IMR-90 (cell line): ENCODE measurements around the gene ZNRF3. TPM values are rescaled to one million over a fixed set of nuclear protein-coding genes. Genes with fewer than 3 reads are reported as not detected.

Experiments used
- ATAC-seq: fragments of 200-7000 bp; cut with Tn5 transposase; 2 replicates; pipeline ENCODE4 v1.9.1; 2020; ENCODE audit warnings: low read depth, mild to moderate bottlenecking, moderate library complexity
- BruUV-seq: library from RNA; stranded (reverse); fragments of 400-500 nt; replicated peaks from 2 replicates; lab custom pipeline; 2021; lab: Mats Ljungman, UMichigan
- CTCF ChIA-PET: fragments of 300-600 bp; formaldehyde crosslinking; extraction: SDS; loops from one replicate; lab custom pipeline; 2021; ENCODE audit warnings: antibody characterized with exemption; lab: Yijun Ruan, JAX
- POLR2A ChIA-PET: fragments of 300-600 bp; sonication (Branson Sonifier 250); formaldehyde crosslinking; loops from one replicate; lab custom pipeline; 2022; ENCODE audit warnings: antibody characterized with exemption; ENCODE audit not compliant: unreplicated experiment; lab: Charles Lee
- DNase-seq: peaks from one replicate; pipeline ENCODE4 v3.0.0; 2013
- H2AFZ ChIP-seq: replicated peaks from 2 replicates; pipeline ENCODE3; 2013; ENCODE audit warnings: low read length, mild to moderate bottlenecking; ENCODE audit not compliant: poor library complexity
- H2AK5ac ChIP-seq: 2 replicates; pipeline ENCODE4 v1.6.1; 2013; ENCODE audit warnings: low read depth, low read length, inconsistent platforms
- H2AK9ac ChIP-seq: replicated peaks from 2 replicates; pipeline ENCODE3; 2013; ENCODE audit warnings: mild to moderate bottlenecking, low read depth, low read length, moderate library complexity; ENCODE audit not compliant: poor library complexity
- H2BK120ac ChIP-seq: 2 replicates; pipeline ENCODE4 v1.6.1; 2013; ENCODE audit warnings: low read depth, low read length, inconsistent platforms
- H2BK15ac ChIP-seq: 3 replicates; pipeline ENCODE4 v1.6.1; 2013; ENCODE audit warnings: low read depth, low read length, inconsistent platforms
- H2BK20ac ChIP-seq: 2 replicates; pipeline ENCODE4 v1.6.1; 2013; ENCODE audit warnings: low read depth, mild to moderate bottlenecking, inconsistent platforms, low read length, moderate library complexity
- H2BK5ac ChIP-seq: 2 replicates; pipeline ENCODE4 v1.6.1; 2013; ENCODE audit warnings: mild to moderate bottlenecking, low read depth, low read length, inconsistent platforms; ENCODE audit not compliant: poor library complexity, severe bottlenecking
- H3K14ac ChIP-seq: replicated peaks from 2 replicates; pipeline ENCODE4 v1.6.1; 2013; ENCODE audit warnings: low read depth, low read length, inconsistent platforms
- H3K18ac ChIP-seq: 2 replicates; pipeline ENCODE4 v1.6.1; 2013; ENCODE audit warnings: low read depth, low read length, control low read depth
- H3K23ac ChIP-seq: 2 replicates; pipeline ENCODE4 v1.6.1; 2013; ENCODE audit warnings: low read depth, low read length, inconsistent platforms
- H3K27ac ChIP-seq: 2 replicates; pipeline ENCODE4 v1.5.1; 2013; ENCODE audit warnings: mild to moderate bottlenecking, control low read depth, low read length; ENCODE audit not compliant: insufficient read depth
- H3K27me3 ChIP-seq: 2 replicates; pipeline ENCODE4 v1.6.1; 2013; ENCODE audit warnings: low read length; ENCODE audit not compliant: control insufficient read depth, insufficient read depth
- H3K36me3 ChIP-seq: 2 replicates; pipeline ENCODE4 v1.6.1; 2013; ENCODE audit warnings: low read length, mixed read lengths; ENCODE audit not compliant: control insufficient read depth, insufficient read depth
- H3K4ac ChIP-seq: 2 replicates; pipeline ENCODE4 v1.6.1; 2013; ENCODE audit warnings: low read depth, low read length, inconsistent platforms
- H3K4me1 ChIP-seq: 2 replicates; pipeline ENCODE4 v1.6.1; 2013; ENCODE audit warnings: low read length, mixed read lengths; ENCODE audit not compliant: control insufficient read depth, insufficient read depth
- H3K4me2 ChIP-seq: 2 replicates; pipeline ENCODE4 v1.6.1; 2013; ENCODE audit warnings: low read depth, mild to moderate bottlenecking, control low read depth, low read length, moderate library complexity
- H3K4me3 ChIP-seq: 2 replicates; pipeline ENCODE4 v1.5.1; 2013; ENCODE audit warnings: low read depth, mild to moderate bottlenecking, control low read depth, low read length, moderate library complexity; ENCODE audit not compliant: insufficient read depth
- H3K56ac ChIP-seq: 2 replicates; pipeline ENCODE4 v1.6.1; 2013; ENCODE audit warnings: low read length, inconsistent platforms; ENCODE audit not compliant: insufficient read depth; ENCODE audit errors: extremely low read depth
- H3K79me1 ChIP-seq, 2 experiments: 2 replicates each; pipeline ENCODE4 v1.6.1; 2013; ENCODE audit warnings: low read length in 2 of 2, inconsistent platforms in 1 of 2, low read depth in 1 of 2
- H3K9ac ChIP-seq: 2 replicates; pipeline ENCODE4 v1.6.1; 2013; ENCODE audit warnings: low read depth, low read length, control low read depth
- H3K9me1 ChIP-seq: 2 replicates; pipeline ENCODE4 v1.6.1; 2013; ENCODE audit warnings: low read length, inconsistent platforms; ENCODE audit not compliant: insufficient read depth
- H3K9me3 ChIP-seq: 2 replicates; pipeline ENCODE4 v1.6.1; 2013; ENCODE audit warnings: low read length; ENCODE audit not compliant: control insufficient read depth, insufficient read depth
- H4K20me1 ChIP-seq: 2 replicates; pipeline ENCODE4 v1.6.1; 2013; ENCODE audit warnings: low read length, inconsistent platforms; ENCODE audit not compliant: insufficient read depth
- H4K5ac ChIP-seq: 2 replicates; pipeline ENCODE4 v1.6.1; 2013; ENCODE audit warnings: mild to moderate bottlenecking, low read depth, low read length, control low read depth
- H4K8ac ChIP-seq, 2 experiments: 2 replicates each; pipeline ENCODE4 v1.6.1; 2013; ENCODE audit warnings: low read depth in 2 of 2, low read length in 2 of 2, control low read depth in 1 of 2, inconsistent platforms in 1 of 2
- H4K91ac ChIP-seq: 2 replicates; pipeline ENCODE4 v1.6.1; 2013; ENCODE audit warnings: low read depth, low read length, inconsistent platforms; ENCODE audit not compliant: insufficient read depth
- CEBPB ChIP-seq: IDR thresholded peaks from 2 replicates; pipeline ENCODE4 v1.6.1; 2012; ENCODE audit warnings: low read depth, low read length, improper control_type of control experiment
- CHD1 ChIP-seq: IDR thresholded peaks from 2 replicates; pipeline ENCODE4 v1.6.1; 2012; ENCODE audit warnings: low read depth, low read length, improper control_type of control experiment
- MAFK ChIP-seq: IDR thresholded peaks from 2 replicates; pipeline ENCODE4 v1.6.1; 2012; ENCODE audit warnings: low read depth, low read length, improper control_type of control experiment
- MAZ ChIP-seq: IDR thresholded peaks from 2 replicates; pipeline ENCODE4 v1.6.1; 2012; ENCODE audit warnings: low read depth, mild to moderate bottlenecking, low read length, improper control_type of control experiment, moderate library complexity, borderline replicate concordance
- MXI1 ChIP-seq: IDR thresholded peaks from 2 replicates; pipeline ENCODE4 v1.6.1; 2012; ENCODE audit warnings: low read depth, mild to moderate bottlenecking, low read length, moderate library complexity, borderline replicate concordance
- POLR2A ChIP-seq: IDR thresholded peaks from 2 replicates; pipeline ENCODE4 v1.6.1; 2012; ENCODE audit warnings: mild to moderate bottlenecking, low read depth, low read length
- RAD21 ChIP-seq: IDR thresholded peaks from 2 replicates; pipeline ENCODE4 v1.6.1; 2012; ENCODE audit warnings: low read length, improper control_type of control experiment
- RFX5 ChIP-seq: IDR thresholded peaks from 2 replicates; pipeline ENCODE4 v1.8.0; 2012; ENCODE audit warnings: low read depth, mild to moderate bottlenecking, low read length, moderate library complexity
- SMC3 ChIP-seq: fragments of 150-350 bp; IDR thresholded peaks from 2 replicates; pipeline ENCODE4 v1.6.1; 2016; ENCODE audit warnings: low read depth, mild to moderate bottlenecking, antibody characterized with exemption, low read length, moderate library complexity
- WGBS, 2 experiments: methylation state at CpG; one replicate each; pipeline versions ENCODE4 v1.1.5 to v1.1.7; 2013; ENCODE audit warnings: missing lambda C conversion rate in 2 of 2; ENCODE audit not compliant: insufficient read length in 1 of 2; ENCODE audit errors: extremely low coverage in 2 of 2; 5-methylcytosine and 5-hydroxymethylcytosine counted together
- dilution Hi-C: fragments of 300-500 bp; cut with HindIII; formaldehyde crosslinking; loops from one replicate; pipeline ENCODE4 v1.14.3; 2018; ENCODE audit warnings: low sequenced_read_pairs; ENCODE audit not compliant: unreplicated experiment
- in situ Hi-C: fragments of 300-500 bp; cut with MboI; formaldehyde crosslinking; loops from 3 replicates; pipeline ENCODE4 v1.14.3; 2019; ENCODE audit warnings: low sequenced_read_pairs, inconsistent platforms, mixed read lengths
- intact Hi-C: fragments of 100-400 bp; cut with micrococcal nuclease; formaldehyde crosslinking; loops from 2 replicates; pipeline ENCODE4 v1.10.0; 2022
- polyA plus RNA-seq, 3 experiments: library from polyadenylated mRNA; depleted of rRNA; stranded (reverse); fragments of >200 nt; gene quantifications; 2 replicates each; pipeline ENCODE4 v1.2.3, GENCODE V29; 2012; ENCODE audit warnings: low replicate concordance in 1 of 3
- total RNA-seq: library from RNA; depleted of rRNA; stranded (reverse); fragments of >200 nt; gene quantifications from 2 replicates; pipeline ENCODE4 v1.2.3, GENCODE V29; 2012
- TF ChIP-seq, protein P1 (sequence below): fragments of 150-350 bp; IDR thresholded peaks from 2 replicates; pipeline ENCODE4 v1.6.1; 2016; ENCODE audit warnings: low read depth, mild to moderate bottlenecking, low read length, moderate library complexity, borderline replicate concordance
- TF ChIP-seq, protein P2 (sequence below): conservative IDR thresholded peaks from 2 replicates; pipeline ENCODE4 v1.5.1; 2012; ENCODE audit warnings: mild to moderate bottlenecking, low read depth, low read length, improper control_type of control experiment

The ZNRF3 gene
- total and polyA plus RNA-seq, 2 of the 4 experiments (the other 2 are of a cell fraction): 1.4 to 2.4 TPM

DNA sequence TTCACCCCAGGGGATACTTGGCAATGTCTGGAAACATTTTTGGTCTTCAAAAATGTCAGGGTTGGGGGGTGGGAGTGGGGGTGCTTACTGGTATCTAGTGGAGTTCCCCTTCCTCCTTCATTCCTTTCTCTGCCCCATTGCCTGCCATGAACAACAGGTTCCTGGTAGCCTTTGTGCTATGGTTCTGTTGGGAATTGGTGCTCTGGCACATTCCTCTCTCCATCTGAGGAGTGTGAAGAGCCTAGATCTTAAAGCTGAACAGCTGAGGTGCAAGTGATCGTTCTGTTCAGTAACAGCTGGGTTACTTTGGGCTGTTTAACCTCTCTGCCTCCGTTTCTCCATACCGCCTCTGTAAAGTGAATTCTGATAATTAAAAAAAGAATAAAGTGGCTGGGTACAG is 114.0 kb downstream of the ZNRF3 start:
- intact Hi-C loops: no loop called here
- H2BK120ac ChIP-seq: no peak overlapping the region
- no peaks in the 10 kb centered on the region; a peak in 1 of 4 replicates for H3K79me1 ChIP-seq
- WGBS, 2 experiments: no CpG with 5 or more reads among the region's 3 CpGs
- no TSS peak for BruUV-seq
- ATAC-seq (no peak), DNase-seq (no peak)
- H2BK5ac ChIP-seq: no peak overlapping the region
- TF ChIP-seq, protein P1, sequence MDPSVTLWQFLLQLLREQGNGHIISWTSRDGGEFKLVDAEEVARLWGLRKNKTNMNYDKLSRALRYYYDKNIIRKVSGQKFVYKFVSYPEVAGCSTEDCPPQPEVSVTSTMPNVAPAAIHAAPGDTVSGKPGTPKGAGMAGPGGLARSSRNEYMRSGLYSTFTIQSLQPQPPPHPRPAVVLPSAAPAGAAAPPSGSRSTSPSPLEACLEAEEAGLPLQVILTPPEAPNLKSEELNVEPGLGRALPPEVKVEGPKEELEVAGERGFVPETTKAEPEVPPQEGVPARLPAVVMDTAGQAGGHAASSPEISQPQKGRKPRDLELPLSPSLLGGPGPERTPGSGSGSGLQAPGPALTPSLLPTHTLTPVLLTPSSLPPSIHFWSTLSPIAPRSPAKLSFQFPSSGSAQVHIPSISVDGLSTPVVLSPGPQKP: no peak
- no peak for TF ChIP-seq MXI1
- TF ChIP-seq MAFK: no peak
- TF ChIP-seq CHD1: no peak
- TF ChIP-seq MAZ: no peak
- TF ChIP-seq RFX5: no peak
- no peak for TF ChIP-seq POLR2A
- no peak for TF ChIP-seq RAD21
- no peak for TF ChIP-seq CEBPB
- no peak for TF ChIP-seq SMC3
- TF ChIP-seq, protein P2, sequence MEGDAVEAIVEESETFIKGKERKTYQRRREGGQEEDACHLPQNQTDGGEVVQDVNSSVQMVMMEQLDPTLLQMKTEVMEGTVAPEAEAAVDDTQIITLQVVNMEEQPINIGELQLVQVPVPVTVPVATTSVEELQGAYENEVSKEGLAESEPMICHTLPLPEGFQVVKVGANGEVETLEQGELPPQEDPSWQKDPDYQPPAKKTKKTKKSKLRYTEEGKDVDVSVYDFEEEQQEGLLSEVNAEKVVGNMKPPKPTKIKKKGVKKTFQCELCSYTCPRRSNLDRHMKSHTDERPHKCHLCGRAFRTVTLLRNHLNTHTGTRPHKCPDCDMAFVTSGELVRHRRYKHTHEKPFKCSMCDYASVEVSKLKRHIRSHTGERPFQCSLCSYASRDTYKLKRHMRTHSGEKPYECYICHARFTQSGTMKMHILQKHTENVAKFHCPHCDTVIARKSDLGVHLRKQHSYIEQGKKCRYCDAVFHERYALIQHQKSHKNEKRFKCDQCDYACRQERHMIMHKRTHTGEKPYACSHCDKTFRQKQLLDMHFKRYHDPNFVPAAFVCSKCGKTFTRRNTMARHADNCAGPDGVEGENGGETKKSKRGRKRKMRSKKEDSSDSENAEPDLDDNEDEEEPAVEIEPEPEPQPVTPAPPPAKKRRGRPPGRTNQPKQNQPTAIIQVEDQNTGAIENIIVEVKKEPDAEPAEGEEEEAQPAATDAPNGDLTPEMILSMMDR: no peak
- peak overlapping the region; percentile 7 for H2AK9ac ChIP-seq
- H3K9me1 ChIP-seq: no peaks in the 10 kb centered on the region; the same call in 1 of the 2 replicates
- H4K8ac ChIP-seq: no peak overlapping the region
- in situ Hi-C loops: no loop called here
- CTCF ChIA-PET: no interaction called here
- H4K5ac ChIP-seq: no peak overlapping the region
- POLR2A ChIA-PET: no interaction called here
- no peaks in the 10 kb centered on the region for H3K4me1 ChIP-seq
- no peaks in the 10 kb centered on the region for H3K36me3 ChIP-seq
- H2BK15ac ChIP-seq: no peak overlapping the region
- H3K9ac ChIP-seq: no peak overlapping the region
- no peak overlapping the region for H3K4me2 ChIP-seq
- no peak overlapping the region for H3K23ac ChIP-seq
- no peak overlapping the region for H3K56ac ChIP-seq
- dilution Hi-C loops: no loop called here
- no peak overlapping the region for H2BK20ac ChIP-seq
- no peak overlapping the region for H3K4me3 ChIP-seq
- no peaks in the 10 kb centered on the region for H3K9me3 ChIP-seq
- no peaks in the 10 kb centered on the region for H4K20me1 ChIP-seq
- no peak overlapping the region for H3K18ac ChIP-seq
- H2AK5ac ChIP-seq: no peak overlapping the region
- no peak overlapping the region for H3K14ac ChIP-seq
- H3K27me3 ChIP-seq: no peaks in the 10 kb centered on the region
- no peak overlapping the region for H3K4ac ChIP-seq
- H4K91ac ChIP-seq: no peak overlapping the region
- H2AFZ ChIP-seq: no peak overlapping the region
- H3K27ac ChIP-seq: no peak overlapping the region
